Measurements from ENCODE around the gene TMCC2.

GRCh38 chr1:205236526-205236925, 8.8 kb downstream of the TMCC2 start:
- no peak for TF ChIP-seq CTCF (IDR thresholded peaks at IDR 0.05; ENCODE audit: low read depth, low read length, poor library complexity, severe bottlenecking)
- TF ChIP-seq EZH2phosphoT487 (IDR thresholded peaks at IDR 0.05; ENCODE audit: borderline replicate concordance, low read length) = no peak

Measured in DOHH2 (cell line).